Astrocyte of the spinal cord (primary cell): ENCODE results near the gene ZC3H13.

ENCODE experiments used
- DNase-seq: peaks from one replicate; pipeline ENCODE4 v3.0.0; 2011; ENCODE audit warnings: low read depth, low spot score
- H3K4me3 ChIP-seq: 2 replicates; pipeline ENCODE4 v1.5.1; 2011; ENCODE audit warnings: low read depth, mild to moderate bottlenecking, low read length, moderate library complexity
- CTCF ChIP-seq: IDR thresholded peaks from 2 replicates; pipeline ENCODE4 v1.5.1; 2012; ENCODE audit warnings: low read depth, mild to moderate bottlenecking, low read length, inconsistent platforms
- in situ Hi-C: cut with HindIII; loops from 2 replicates; pipeline ENCODE4 v1.10.0; 2017; ENCODE audit warnings: low sequenced_read_pairs

Gene ZC3H13

GRCh38 chr13:45909089-45909488 is 143.5 kb downstream of the ZC3H13 start:
- DNase-seq = no peak
- H3K4me3 ChIP-seq = no peak overlapping the region
- TF ChIP-seq CTCF = no peak
- in situ Hi-C loops = no loop called here

- TF ChIP-seq CTCF = no peak
- in situ Hi-C loops = no loop called here
Measured at GRCh38 chr13:45907503-45907902, 145.0 kb downstream of the ZC3H13 start.

More at GRCh38 chr13:45907503-45907902, 145.0 kb downstream of the ZC3H13 start:
- no peak overlapping the region for H3K4me3 ChIP-seq
- DNase-seq = no peak
